Thyroid gland (tissue), 4 donors: ENCODE data around the gene MAPK10. TPM values are rescaled to one million over a fixed set of nuclear protein-coding genes. Genes with fewer than 3 reads are reported as not detected.

ENCODE experiments used
- DNase-seq, 2 donors: peaks; one replicate each; pipeline ENCODE4 v3.0.0-alpha.2; 2019
- H3K27ac ChIP-seq, 3 donors: fragments of 200-600 bp; sonication (generic); 1 replicate in 2 of 3; 2 replicates in 1 of 3; pipeline ENCODE4 v1.5.1; 2016 to 2019; ENCODE audit warnings: mild to moderate bottlenecking in 1 of 3, moderate library complexity in 1 of 3
- H3K27me3 ChIP-seq: fragments of 200-600 bp; sonication (generic); one replicate; pipeline ENCODE4 v1.5.1; 2019
- H3K36me3 ChIP-seq, 2 donors: fragments of 200-600 bp; sonication (generic); one replicate each; pipeline ENCODE4 v1.5.1; 2016 to 2019
- H3K4me1 ChIP-seq, 2 donors: fragments of 200-600 bp; sonication (generic); one replicate each; pipeline ENCODE4 v1.5.1; 2017 to 2019
- H3K4me3 ChIP-seq, 3 donors: fragments of 200-600 bp; sonication (generic); replicated peaks in 1 of 3; 1 replicate in 2 of 3; 2 replicates in 1 of 3; pipeline ENCODE4 v1.5.1; 2016; ENCODE audit warnings: mild to moderate bottlenecking in 1 of 3
- H3K9me3 ChIP-seq: fragments of 200-600 bp; sonication (generic); one replicate; pipeline ENCODE4 v1.5.1; 2017
- CTCF ChIP-seq, 6 experiments: fragments of 200-600 bp in 3 of 6; fragments of 450-650 bp in 3 of 6; sonication (generic) in 3 of 6; IDR thresholded peaks; one replicate each; pipeline ENCODE4 v1.5.1; 2016 to 2019; ENCODE audit warnings: antibody characterized with exemption in 6 of 6, mild to moderate bottlenecking in 2 of 6, inconsistent platforms in 1 of 6, moderate library complexity in 1 of 6
- POLR2A ChIP-seq, 2 donors: fragments of 450-650 bp; IDR thresholded peaks; one replicate each; pipeline ENCODE4 v1.6.1; 2017; ENCODE audit warnings: antibody characterized with exemption in 2 of 2, mild to moderate bottlenecking in 2 of 2, moderate library complexity in 1 of 2
- WGBS, 2 donors: methylation state at CpG; one replicate each; pipeline ENCODE4 v1.1.5; 2017; 5-methylcytosine and 5-hydroxymethylcytosine counted together
- intact Hi-C: fragments of 100-400 bp; cut with DNase I; formaldehyde crosslinking; loops from one replicate; pipeline ENCODE4 v1.15.1; 2023
- total RNA-seq, 4 donors: library from RNA; depleted of rRNA; stranded (reverse); fragments of >200 nt; gene quantifications; one replicate each; pipeline ENCODE4 v1.2.3, GENCODE V29; 2016

Gene MAPK10
- total RNA-seq, 4 donors from 2014 or later = 65.4 to 95.0 (median 86.2) TPM

GRCh38 chr4:86011117-86011516, 348.7 kb downstream of the MAPK10 start:
- 43 to 47% methylated on average over 1 of the region's 1 CpG for WGBS, 2 donors
- DNase-seq = peak; percentile 57 to 58

DNA sequence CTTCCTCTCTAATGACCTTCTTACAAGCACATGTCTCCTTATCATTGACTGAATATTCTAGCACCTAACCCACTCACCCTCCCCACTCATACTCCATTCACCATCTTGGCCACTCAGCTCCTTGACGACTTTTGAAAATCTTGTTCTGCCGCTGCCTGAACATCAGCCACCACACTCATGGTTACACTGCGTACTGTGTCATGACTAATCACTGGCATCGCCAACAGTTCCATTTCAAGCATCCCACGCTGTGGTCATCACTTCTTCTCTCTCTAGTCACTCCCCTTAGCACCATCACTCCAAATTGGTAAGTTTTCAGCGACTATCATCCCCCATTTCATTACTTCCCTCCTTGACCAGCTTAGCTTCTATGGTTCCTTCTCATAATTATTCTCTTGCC, 352.8 kb downstream of the MAPK10 start:
- DNase-seq = no peak
- Histone ChIP-seq H3K27ac (no peak overlapping the region), H3K27me3 (no peaks in the 10 kb centered on the region), H3K4me3 (no peak overlapping the region), H3K9me3 (no peaks in the 10 kb centered on the region), H3K36me3 (no peaks in the 10 kb centered on the region), H3K4me1 (peaks cover 20 to 35% of the 10 kb centered on the region in 2 donors)
- intact Hi-C loops = no loop called here
- WGBS, 2 donors = 87 to 91% methylated on average over 6 of the region's 6 CpGs
- TF ChIP-seq CTCF (IDR thresholded peaks at IDR 0.05) (no peak), POLR2A (IDR thresholded peaks at IDR 0.05) (no peak)

More at GRCh38 chr4:86011117-86011516, 348.7 kb downstream of the MAPK10 start:
- peaks cover 56 to 59% of the 10 kb centered on the region in 2 donors for H3K4me1 ChIP-seq
- H3K36me3 ChIP-seq = no peaks in the 10 kb centered on the region
- peak overlapping the region; percentile 24 to 74 (median 45) for H3K27ac ChIP-seq
- TF ChIP-seq POLR2A (IDR thresholded peaks at IDR 0.05) = no peak
- TF ChIP-seq CTCF (IDR thresholded peaks at IDR 0.05) = no peak
- no peaks in the 10 kb centered on the region for H3K9me3 ChIP-seq
- intact Hi-C loops = no loop called here
- H3K27me3 ChIP-seq = no peaks in the 10 kb centered on the region
- H3K4me3 ChIP-seq = no peak overlapping the region

- no peaks in the 10 kb centered on the region for H3K27me3 ChIP-seq
- no peak for TF ChIP-seq POLR2A (IDR thresholded peaks at IDR 0.05)
- no peak for TF ChIP-seq CTCF (IDR thresholded peaks at IDR 0.05)
- peak in 1 of 2 donors; percentile 21 for DNase-seq
- intact Hi-C loops = no loop called here
- H3K36me3 ChIP-seq = no peaks in the 10 kb centered on the region
- no peak overlapping the region for H3K4me3 ChIP-seq
- no peaks in the 10 kb centered on the region for H3K9me3 ChIP-seq
- H3K27ac ChIP-seq = peak overlapping the region in 2 of 3 donors; percentile 40 to 63
- peaks cover 11 to 25% of the 10 kb centered on the region in 2 donors for H3K4me1 ChIP-seq
Observed at GRCh38 chr4:86006057-86006456, 353.8 kb downstream of the MAPK10 start.

DNA sequence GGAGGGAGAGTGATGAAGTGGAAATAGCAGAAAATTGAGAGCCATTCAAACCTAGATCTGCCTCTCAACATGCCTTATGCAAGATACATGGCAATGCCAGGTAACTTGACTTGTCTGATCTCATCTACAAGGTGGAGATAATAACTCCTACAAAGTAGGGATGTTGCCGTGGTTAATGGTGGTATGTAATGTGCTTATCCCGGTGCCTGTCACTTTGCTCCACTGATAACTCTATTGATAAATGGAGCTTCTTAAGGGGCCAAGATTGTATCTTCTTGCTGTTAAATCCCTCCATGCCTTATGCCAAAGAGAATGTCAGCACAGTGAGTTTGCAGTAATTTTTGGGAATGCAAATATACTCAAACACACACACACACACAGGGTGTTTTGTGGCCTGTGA, 355.8 kb downstream of the MAPK10 start:
- intact Hi-C loops = no loop called here
- Histone ChIP-seq H3K27ac (no peak overlapping the region), H3K27me3 (no peaks in the 10 kb centered on the region), H3K4me1 (peaks cover 4 to 7% of the 10 kb centered on the region in 2 donors), H3K4me3 (no peak overlapping the region), H3K36me3 (no peaks in the 10 kb centered on the region), H3K9me3 (no peaks in the 10 kb centered on the region)
- WGBS, 2 donors = 80 to 85% methylated on average over 2 of the region's 2 CpGs
- no peak for DNase-seq
- no peak for TF ChIP-seq CTCF (IDR thresholded peaks at IDR 0.05)
- TF ChIP-seq POLR2A (IDR thresholded peaks at IDR 0.05) = no peak

- no peaks in the 10 kb centered on the region for H3K9me3 ChIP-seq
- no peaks in the 10 kb centered on the region for H3K27me3 ChIP-seq
- peak in 1 of 2 donors; percentile 32 for DNase-seq
- H3K27ac ChIP-seq = no peak overlapping the region
- no peak overlapping the region for H3K4me3 ChIP-seq
- no peak for TF ChIP-seq CTCF (IDR thresholded peaks at IDR 0.05)
- no peak for TF ChIP-seq POLR2A (IDR thresholded peaks at IDR 0.05)
- H3K4me1 ChIP-seq = peaks cover 4 to 7% of the 10 kb centered on the region in 2 donors
- H3K36me3 ChIP-seq = no peaks in the 10 kb centered on the region
- 56 to 65% methylated on average over 2 of the region's 2 CpGs for WGBS, 2 donors
- intact Hi-C loops = no loop called here
Observed at GRCh38 chr4:86001591-86001990, 358.3 kb downstream of the MAPK10 start.
